ENCODE results near the gene TEX261.

DNA sequence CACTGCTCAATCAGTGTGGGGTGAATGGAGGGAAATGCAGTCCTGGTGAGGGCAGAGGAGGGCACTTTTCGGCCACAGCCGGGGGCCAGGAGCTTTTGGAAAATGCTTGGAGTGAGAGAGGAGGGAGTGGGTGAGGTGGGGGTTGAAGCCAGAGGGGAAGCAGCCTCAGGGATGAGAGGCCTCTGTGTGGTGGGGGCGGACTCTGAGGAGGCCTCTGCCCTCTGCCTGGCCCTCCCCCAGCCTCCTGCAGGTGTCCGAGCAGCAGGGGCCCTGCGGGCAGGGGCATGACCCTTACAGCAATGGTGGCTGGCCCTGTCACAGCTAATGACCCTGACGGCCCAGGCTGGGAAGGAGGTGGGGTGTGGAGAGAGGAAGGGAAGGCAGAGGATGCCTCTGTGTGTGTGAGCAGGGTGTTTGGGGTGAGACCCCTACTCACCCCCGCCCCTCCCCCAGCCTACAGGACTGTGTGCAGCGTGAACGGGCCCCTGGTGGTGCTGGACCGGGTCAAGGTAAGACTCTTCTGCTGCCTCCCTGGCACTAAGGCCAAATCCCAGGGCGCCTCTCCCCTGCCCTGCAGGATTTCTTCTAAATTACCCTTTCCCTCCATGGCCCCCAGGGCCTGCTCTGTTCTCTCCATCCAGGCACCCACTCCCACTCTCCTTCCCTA lies 51.3 kb downstream of the TEX261 start:
- TF ChIP-seq POLR2A (IDR thresholded peaks at IDR 0.05) (no peak), POLR2AphosphoS5 (IDR thresholded peaks at IDR 0.05) (no peak)
- TF ChIP-seq, protein P1, sequence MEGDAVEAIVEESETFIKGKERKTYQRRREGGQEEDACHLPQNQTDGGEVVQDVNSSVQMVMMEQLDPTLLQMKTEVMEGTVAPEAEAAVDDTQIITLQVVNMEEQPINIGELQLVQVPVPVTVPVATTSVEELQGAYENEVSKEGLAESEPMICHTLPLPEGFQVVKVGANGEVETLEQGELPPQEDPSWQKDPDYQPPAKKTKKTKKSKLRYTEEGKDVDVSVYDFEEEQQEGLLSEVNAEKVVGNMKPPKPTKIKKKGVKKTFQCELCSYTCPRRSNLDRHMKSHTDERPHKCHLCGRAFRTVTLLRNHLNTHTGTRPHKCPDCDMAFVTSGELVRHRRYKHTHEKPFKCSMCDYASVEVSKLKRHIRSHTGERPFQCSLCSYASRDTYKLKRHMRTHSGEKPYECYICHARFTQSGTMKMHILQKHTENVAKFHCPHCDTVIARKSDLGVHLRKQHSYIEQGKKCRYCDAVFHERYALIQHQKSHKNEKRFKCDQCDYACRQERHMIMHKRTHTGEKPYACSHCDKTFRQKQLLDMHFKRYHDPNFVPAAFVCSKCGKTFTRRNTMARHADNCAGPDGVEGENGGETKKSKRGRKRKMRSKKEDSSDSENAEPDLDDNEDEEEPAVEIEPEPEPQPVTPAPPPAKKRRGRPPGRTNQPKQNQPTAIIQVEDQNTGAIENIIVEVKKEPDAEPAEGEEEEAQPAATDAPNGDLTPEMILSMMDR (IDR thresholded peaks at IDR 0.05), result no peak
